ENCODE results near the gene BARX1.

The BARX1 gene

GRCh38 chr9:93955111-93955980 lies at the start of gene BARX1:
Gene BARX1 (minus strand): TSS chr9:93955355. CDS start chr9:93955146, 209 bp downstream.
- H3K27ac ChIP-seq (ENCODE audit: low read depth, low read length), result no peak within 1 kb of the TSS
- no peaks in the 10 kb centered on the region for H3K79me2 ChIP-seq (ENCODE audit: insufficient read depth, low read length)
- no peaks in the 10 kb centered on the region for H3K27me3 ChIP-seq (ENCODE audit: low read length)
- no peak for TF ChIP-seq CTCF (IDR thresholded peaks at IDR 0.05; ENCODE audit: insufficient read depth, low read length, poor library complexity, severe bottlenecking)
- no peak for TF ChIP-seq EZH2phosphoT487 (conservative IDR thresholded peaks at IDR 0.05; ENCODE audit: low read length)
- no peak within 1 kb of the TSS for H3K9ac ChIP-seq (ENCODE audit: low read length)
- H3K4me2 ChIP-seq (ENCODE audit: low read depth, low read length, poor library complexity, severe bottlenecking), result no peak within 1 kb of the TSS
- H3K9me2 ChIP-seq (replicated peaks; ENCODE audit: insufficient read depth, low read length), result no peaks in the 10 kb centered on the region
- no peaks in the 10 kb centered on the region for H3K36me3 ChIP-seq (ENCODE audit: low read length)
- no peak within 1 kb of the TSS for H2AFZ ChIP-seq (ENCODE audit: low read depth, low read length, severe bottlenecking)
- no peaks in the 10 kb centered on the region for H3K9me3 ChIP-seq (ENCODE audit: insufficient read depth, low read length)
- H3K4me3 ChIP-seq (ENCODE audit: insufficient read depth, low read length, poor library complexity, severe bottlenecking), result no peak within 1 kb of the TSS
- no peaks in the 10 kb centered on the region for H4K20me1 ChIP-seq (ENCODE audit: low read depth, low read length)
- H3F3A ChIP-seq (ENCODE audit: insufficient read depth), result no peaks in the 10 kb centered on the region

- no peaks in the 10 kb centered on the region for H4K20me1 ChIP-seq (ENCODE audit: low read depth, low read length)
- H3K79me2 ChIP-seq (ENCODE audit: insufficient read depth, low read length), result no peaks in the 10 kb centered on the region
- H3K4me3 ChIP-seq (ENCODE audit: insufficient read depth, low read length, poor library complexity, severe bottlenecking), result no peak overlapping the region
- H3K9ac ChIP-seq (ENCODE audit: low read length), result no peak overlapping the region
- no peaks in the 10 kb centered on the region for H3K36me3 ChIP-seq (ENCODE audit: low read length)
- H3K4me2 ChIP-seq (ENCODE audit: low read depth, low read length, poor library complexity, severe bottlenecking), result no peak overlapping the region
- no peak overlapping the region for H2AFZ ChIP-seq (ENCODE audit: low read depth, low read length, severe bottlenecking)
- no peak overlapping the region for H3K27ac ChIP-seq (ENCODE audit: low read depth, low read length)
- no peaks in the 10 kb centered on the region for H3K9me3 ChIP-seq (ENCODE audit: insufficient read depth, low read length)
- H3F3A ChIP-seq (ENCODE audit: insufficient read depth), result no peaks in the 10 kb centered on the region
- H3K9me2 ChIP-seq (replicated peaks; ENCODE audit: insufficient read depth, low read length), result no peaks in the 10 kb centered on the region
- no peaks in the 10 kb centered on the region for H3K27me3 ChIP-seq (ENCODE audit: low read length)
- TF ChIP-seq EZH2phosphoT487 (conservative IDR thresholded peaks at IDR 0.05; ENCODE audit: low read length), result no peak
- peak; percentile 67 for TF ChIP-seq CTCF (IDR thresholded peaks at IDR 0.05; ENCODE audit: insufficient read depth, low read length, poor library complexity, severe bottlenecking)
These were observed 47.4 kb upstream of the BARX1 start for GRCh38 chr9:94002316-94003140.

GRCh38 chr9:93996863-93997262 lies 41.7 kb upstream of the BARX1 start:
- Histone ChIP-seq H3K9me2 (replicated peaks; ENCODE audit: insufficient read depth, low read length) (no peaks in the 10 kb centered on the region), H3K9ac (ENCODE audit: low read length) (no peak overlapping the region), H4K20me1 (ENCODE audit: low read depth, low read length) (no peaks in the 10 kb centered on the region), H3K4me2 (ENCODE audit: low read depth, low read length, poor library complexity, severe bottlenecking) (no peak overlapping the region), H3K27me3 (ENCODE audit: low read length) (no peaks in the 10 kb centered on the region), H3K27ac (ENCODE audit: low read depth, low read length) (no peak overlapping the region), H3K79me2 (ENCODE audit: insufficient read depth, low read length) (no peaks in the 10 kb centered on the region), H3K36me3 (ENCODE audit: low read length) (no peaks in the 10 kb centered on the region), H3F3A (ENCODE audit: insufficient read depth) (no peaks in the 10 kb centered on the region), H3K4me3 (ENCODE audit: insufficient read depth, low read length, poor library complexity, severe bottlenecking) (no peak overlapping the region), H2AFZ (ENCODE audit: low read depth, low read length, severe bottlenecking) (no peak overlapping the region), H3K9me3 (ENCODE audit: insufficient read depth, low read length) (no peaks in the 10 kb centered on the region)
- TF ChIP-seq CTCF (IDR thresholded peaks at IDR 0.05; ENCODE audit: insufficient read depth, low read length, poor library complexity, severe bottlenecking), result no peak
- no peak for TF ChIP-seq EZH2phosphoT487 (conservative IDR thresholded peaks at IDR 0.05; ENCODE audit: low read length)
